ENCODE data around the gene SAMD8. TPM values are rescaled to one million over a fixed set of nuclear protein-coding genes. Genes with fewer than 3 reads are reported as not detected.

SAMD8 gene
- total RNA-seq = 10 to 100 TPM; 19.0 to 28.0 (median 27.5) TPM

DNA sequence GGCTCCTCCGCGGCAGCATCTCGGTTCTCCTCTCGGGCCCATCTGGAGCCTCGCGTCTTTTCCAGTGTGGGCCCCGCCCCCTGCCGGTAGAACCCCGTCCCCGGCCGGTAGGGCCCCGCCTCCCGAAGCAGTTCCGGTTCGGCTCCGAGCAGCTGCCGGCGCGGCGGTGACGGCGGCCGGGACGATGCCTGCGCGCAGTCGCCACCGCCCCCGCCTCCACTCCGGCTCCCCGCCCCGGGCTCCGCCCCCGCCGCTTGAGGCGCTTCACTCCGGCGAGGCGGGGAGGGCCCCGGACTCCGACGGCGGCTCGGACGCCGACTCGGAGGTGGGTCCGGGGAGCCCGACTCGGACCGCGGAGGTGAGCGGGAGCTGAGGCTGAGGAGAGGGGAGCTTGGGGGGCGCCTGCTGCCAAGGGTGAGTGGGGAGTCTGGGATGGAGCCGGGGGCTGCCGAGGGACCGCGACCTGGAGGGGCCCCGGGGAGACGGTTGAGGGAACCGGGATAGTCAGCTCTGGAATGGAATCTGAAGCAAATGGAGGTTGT lies at the start of gene SAMD8:
TSS of gene SAMD8 (plus strand) at position 292 of the 542 bp plus-strand sequence. CDS start 38,873 bp downstream, outside the sequence.
- intact Hi-C loops (cut with DNase I) = loop anchor here (5.0 to 10.0 kb wide), 2 partner anchors 73 to 121 kb away; no protein-coding TSS in a partner anchor
- H3K9me3 ChIP-seq = no peaks in the 10 kb centered on the region
- 3% methylated on average over 24 of the region's 61 CpGs for WGBS
- H3K36me3 ChIP-seq = no peaks in the 10 kb centered on the region
- DNase-seq (ENCODE audit: extremely low spot score) = peak; percentile 99
- H3K27me3 ChIP-seq = no peaks in the 10 kb centered on the region
- peaks cover 40 to 49% (median 42%) of the 10 kb centered on the region in 4 donors for H3K4me1 ChIP-seq
- H3K27ac ChIP-seq (replicated peaks in 1 of 4) = peak within 1 kb of the TSS; percentile 91 to 98 (median 98)
- peak within 1 kb of the TSS; percentile 82 to 95 (median 86) for H3K4me3 ChIP-seq
- peak; percentile 84 to 97 for TF ChIP-seq POLR2AphosphoS5 (IDR thresholded peaks at IDR 0.05)
- TF ChIP-seq CTCF (IDR thresholded peaks at IDR 0.05) = peak; percentile 45 to 55 (median 55)
- peak; percentile 96 for TF ChIP-seq POLR2A (IDR thresholded peaks at IDR 0.05; ENCODE audit: low read depth)
- no peak for TF ChIP-seq EP300 (IDR thresholded peaks at IDR 0.05)

DNA sequence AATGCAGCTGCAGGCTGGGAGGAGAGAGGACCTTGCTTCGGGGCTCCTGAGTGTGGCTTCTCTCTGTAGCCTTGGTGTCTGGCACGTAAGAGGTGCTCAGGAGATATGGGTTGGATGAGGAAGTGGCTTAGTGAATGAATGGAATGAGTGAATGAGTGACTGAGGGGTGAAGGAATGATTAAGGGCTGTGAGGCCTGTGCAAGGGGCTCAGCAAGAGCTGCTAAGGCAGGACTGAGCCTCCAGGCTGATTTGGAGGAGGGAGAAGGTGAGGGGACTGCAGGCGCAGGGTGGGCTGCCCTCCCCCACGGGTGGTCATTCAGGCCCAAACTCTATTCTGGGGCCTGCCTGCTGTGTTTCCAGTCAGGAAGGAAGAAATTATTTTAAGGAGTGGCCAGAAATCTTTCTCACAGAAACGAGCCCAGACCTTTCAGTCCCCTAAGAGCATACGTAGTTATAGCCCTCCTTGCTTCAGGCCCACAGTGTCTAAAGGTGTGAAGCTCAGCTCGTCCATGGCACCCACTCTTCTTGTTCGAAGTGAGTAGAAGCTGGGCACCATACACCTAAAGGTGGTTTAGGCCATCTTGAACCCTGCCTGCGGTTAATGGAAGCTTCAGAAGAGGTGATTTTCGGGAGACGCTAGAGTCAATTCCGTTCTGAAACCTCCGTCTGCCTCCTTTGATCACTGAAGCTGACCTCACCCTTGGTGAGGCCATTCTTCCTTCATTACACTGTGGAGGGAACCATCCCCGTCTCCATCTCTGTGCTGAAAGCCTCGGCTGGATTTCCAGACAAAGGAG lies 49.5 kb upstream of the SAMD8 start:
- intact Hi-C loops (cut with DNase I) = no loop called here
- Histone ChIP-seq H3K36me3 (no peaks in the 10 kb centered on the region), H3K9me3 (no peaks in the 10 kb centered on the region), H3K4me3 (no peak overlapping the region), H3K4me1 (peaks cover 0 to 33% (median 16%) of the 10 kb centered on the region in 4 donors), H3K27me3 (no peaks in the 10 kb centered on the region), H3K27ac (replicated peaks in 1 of 4) (peak overlapping the region in 2 of 4 donors; percentile 11 to 29)
- WGBS = 85% methylated on average over 15 of the region's 15 CpGs
- TF ChIP-seq POLR2AphosphoS5 (IDR thresholded peaks at IDR 0.05) (no peak), POLR2A (IDR thresholded peaks at IDR 0.05; ENCODE audit: low read depth) (no peak), CTCF (IDR thresholded peaks at IDR 0.05) (no peak), EP300 (IDR thresholded peaks at IDR 0.05) (no peak)
- DNase-seq (ENCODE audit: extremely low spot score) = no peak

DNA sequence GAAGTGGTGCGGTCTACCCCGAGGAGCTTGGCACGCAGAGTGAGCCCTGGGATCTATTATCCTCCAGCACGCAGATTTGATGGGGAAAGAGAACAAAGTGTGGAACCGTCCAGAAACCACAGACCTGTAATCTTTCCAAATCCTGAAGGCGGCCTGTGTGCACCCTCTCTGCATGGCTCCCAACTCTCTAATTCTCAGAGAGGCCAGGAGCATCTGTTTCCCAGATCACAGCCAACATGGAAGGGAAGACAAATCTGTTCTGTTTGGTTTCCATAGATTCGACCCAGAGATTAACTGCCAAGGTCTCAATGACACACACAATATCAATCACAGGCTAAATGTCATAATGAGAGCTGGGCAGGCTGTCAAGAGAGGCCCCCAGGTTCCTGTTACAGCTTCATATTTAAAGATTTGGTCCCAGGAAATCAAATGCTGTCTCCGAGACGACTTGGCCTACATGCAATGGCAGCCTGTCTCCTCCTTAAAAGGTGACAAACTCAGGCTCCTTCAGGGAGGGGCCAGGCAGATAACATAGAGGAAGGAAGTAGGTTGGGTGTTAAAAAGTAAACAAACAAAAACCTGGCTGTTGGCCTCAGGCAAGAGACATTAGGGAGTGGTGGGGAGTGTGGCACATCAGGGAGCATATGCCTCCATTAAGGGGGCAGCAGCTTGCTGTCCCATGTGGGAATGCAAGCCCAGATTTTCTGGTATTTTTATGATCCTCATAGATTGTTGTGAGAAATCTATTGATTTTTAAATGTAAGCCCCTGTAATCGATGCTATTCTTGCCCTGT lies 48.8 kb upstream of the SAMD8 start:
- Histone ChIP-seq H3K9me3 (no peaks in the 10 kb centered on the region), H3K4me3 (no peak overlapping the region), H3K36me3 (no peaks in the 10 kb centered on the region), H3K4me1 (peaks cover 0 to 33% (median 16%) of the 10 kb centered on the region in 4 donors), H3K27ac (replicated peaks in 1 of 4) (peak overlapping the region in 2 of 4 donors; percentile 11 to 29), H3K27me3 (no peaks in the 10 kb centered on the region)
- WGBS = 42% methylated on average over 10 of the region's 10 CpGs
- TF ChIP-seq POLR2AphosphoS5 (IDR thresholded peaks at IDR 0.05) (peak in 1 of 2 donors; percentile 5), CTCF (IDR thresholded peaks at IDR 0.05) (no peak)
- intact Hi-C loops (cut with DNase I) = no loop called here
- DNase-seq (ENCODE audit: extremely low spot score) = no peak

- WGBS = 90% methylated on average over 8 of the region's 8 CpGs
- H3K27ac ChIP-seq (replicated peaks in 1 of 4) = no peak overlapping the region
- no peak for DNase-seq (ENCODE audit: extremely low spot score)
- H3K4me1 ChIP-seq = peaks cover 0 to 24% (median 12%) of the 10 kb centered on the region in 4 donors
- H3K4me3 ChIP-seq = no peak overlapping the region
- no peaks in the 10 kb centered on the region for H3K36me3 ChIP-seq
- no peaks in the 10 kb centered on the region for H3K9me3 ChIP-seq
- TF ChIP-seq POLR2A (IDR thresholded peaks at IDR 0.05; ENCODE audit: low read depth) = no peak
- no peak for TF ChIP-seq EP300 (IDR thresholded peaks at IDR 0.05)
- no peak for TF ChIP-seq CTCF (IDR thresholded peaks at IDR 0.05)
- no peaks in the 10 kb centered on the region for H3K27me3 ChIP-seq
- intact Hi-C loops (cut with DNase I) = no loop called here
Measured at GRCh38 chr10:75063461-75064230, 47.8 kb upstream of the SAMD8 start.

All from esophagus muscularis mucosa (tissue), 4 donors.